ENCODE results near the gene GNAZ. TPM values are rescaled to one million over a fixed set of nuclear protein-coding genes. Genes with fewer than 3 reads are reported as not detected.

The GNAZ gene
- total RNA-seq, 8 experiments from 2014 or later, result 3.5 to 47.0 (median 35.9) TPM

GRCh38 chr22:23152238-23153114 is 82.2 kb downstream of the GNAZ start:
- H3K4me3 ChIP-seq, result no peak overlapping the region
- H3K4me1 ChIP-seq (replicated peaks in 1 of 2), result peaks cover 16 to 25% of the 10 kb centered on the region in 2 donors
- in situ Hi-C loops (cut with MboI; ENCODE audit: low pct_unique_long_range_greater_than_20kb in 2 of 9, low sequenced_read_pairs in 9 of 9, unreplicated experiment in 9 of 9), result loop anchor here in 1 of 9 experiments (25.0 kb wide), 1 partner anchor 235 kb away; no protein-coding TSS in a partner anchor
- no peak for ATAC-seq (replicated peaks in 6 of 8)
- 53 to 100% (median 83%) methylated on average over 2 to 6 of the region's 19 CpGs for WGBS, 10 experiments
- peak overlapping the region; percentile 33 to 64 for H3K27ac ChIP-seq

- no peak for ATAC-seq (replicated peaks in 6 of 8)
- in situ Hi-C loops (cut with MboI; ENCODE audit: low pct_unique_long_range_greater_than_20kb in 2 of 9, low sequenced_read_pairs in 9 of 9, unreplicated experiment in 9 of 9), result loop anchor here in 1 of 9 experiments (25.0 kb wide), 1 partner anchor 233 kb away; no protein-coding TSS in a partner anchor
Measured at GRCh38 chr22:23153994-23154393, 83.7 kb downstream of the GNAZ start.

GRCh38 chr22:23154461-23154860 is 84.1 kb downstream of the GNAZ start:
- H3K4me3 ChIP-seq, result no peak overlapping the region
- H3K27ac ChIP-seq, result peak overlapping the region; percentile 47 to 55
- H3K4me1 ChIP-seq (replicated peaks in 1 of 2), result peaks cover 10 to 22% of the 10 kb centered on the region in 2 donors
- peak in 3 of 8 experiments; percentile 19 to 35 (median 21) for ATAC-seq (replicated peaks in 6 of 8)
- 33 to 100% (median 98%) methylated on average over 1 to 4 of the region's 5 CpGs; no CpG with 5 or more reads in 2 of the 10 experiments for WGBS, 10 experiments
- in situ Hi-C loops (cut with MboI; ENCODE audit: low pct_unique_long_range_greater_than_20kb in 2 of 9, low sequenced_read_pairs in 9 of 9, unreplicated experiment in 9 of 9), result loop anchor here in 1 of 9 experiments (25.0 kb wide), 1 partner anchor 233 kb away; no protein-coding TSS in a partner anchor

More at GRCh38 chr22:23153994-23154393, 83.7 kb downstream of the GNAZ start:
- 66 to 80% (median 80%) methylated on average over 1 to 2 of the region's 7 CpGs; no CpG with 5 or more reads in 7 of the 10 experiments for WGBS, 10 experiments
- H3K4me3 ChIP-seq, result no peak overlapping the region
- peak overlapping the region; percentile 47 to 55 for H3K27ac ChIP-seq
- peaks cover 13 to 25% of the 10 kb centered on the region in 2 donors for H3K4me1 ChIP-seq (replicated peaks in 1 of 2)

- Histone ChIP-seq H3K4me3 (no peak overlapping the region), H3K4me1 (replicated peaks in 1 of 2) (peaks cover 3 to 15% of the 10 kb centered on the region in 2 donors), H3K27ac (peak overlapping the region; percentile 47 to 55)
- in situ Hi-C loops (cut with MboI; ENCODE audit: low pct_unique_long_range_greater_than_20kb in 2 of 9, low sequenced_read_pairs in 9 of 9, unreplicated experiment in 9 of 9), result loop anchor here in 1 of 9 experiments (25.0 kb wide), 1 partner anchor 232 kb away; no protein-coding TSS in a partner anchor
- WGBS, 10 experiments, result 90 to 100% (median 96%) methylated on average over 1 to 3 of the region's 3 CpGs; no CpG with 5 or more reads in 4 of the 10 experiments
- no peak for ATAC-seq (replicated peaks in 6 of 8)
Measured at GRCh38 chr22:23155143-23155542, 84.8 kb downstream of the GNAZ start.

DNA sequence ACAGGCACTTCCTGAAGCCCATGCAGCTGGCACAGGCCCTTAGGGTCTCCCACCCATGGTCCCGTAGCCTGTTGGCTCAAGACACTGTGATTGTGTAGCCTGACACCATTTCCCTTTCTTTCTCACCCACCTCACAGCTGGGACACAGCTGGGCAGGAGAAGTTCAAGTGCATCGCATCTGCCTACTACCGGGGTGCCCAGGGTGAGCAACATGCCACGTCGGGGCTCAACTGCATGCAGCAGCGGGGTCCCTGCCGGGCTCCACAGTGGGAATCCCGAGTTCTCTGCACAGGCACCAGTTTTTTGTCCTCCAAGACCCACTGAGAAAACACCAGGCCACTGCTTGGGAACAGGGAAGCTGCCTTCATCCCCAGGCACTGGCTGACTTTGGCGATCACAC is 85.5 kb downstream of the GNAZ start:
- ATAC-seq (replicated peaks in 6 of 8), result no peak
- Histone ChIP-seq H3K4me1 (replicated peaks in 1 of 2) (peaks cover 0 to 11% of the 10 kb centered on the region in 2 donors), H3K27ac (peak overlapping the region in 1 of 2 donors; percentile 51), H3K4me3 (no peak overlapping the region)
- in situ Hi-C loops (cut with MboI; ENCODE audit: low pct_unique_long_range_greater_than_20kb in 2 of 9, low sequenced_read_pairs in 9 of 9, unreplicated experiment in 9 of 9), result loop anchor here in 1 of 9 experiments (25.0 kb wide), 1 partner anchor 231 kb away; no protein-coding TSS in a partner anchor
- WGBS, 10 experiments, result 71 to 100% (median 83%) methylated on average over 1 to 6 of the region's 9 CpGs; no CpG with 5 or more reads in 3 of the 10 experiments

- Histone ChIP-seq H3K27ac (peak overlapping the region in 1 of 2 donors; percentile 30), H3K4me3 (no peak overlapping the region), H3K4me1 (replicated peaks in 1 of 2) (peaks cover 0 to 11% of the 10 kb centered on the region in 2 donors)
- in situ Hi-C loops (cut with MboI; ENCODE audit: low pct_unique_long_range_greater_than_20kb in 2 of 9, low sequenced_read_pairs in 9 of 9, unreplicated experiment in 9 of 9), result loop anchor here in 1 of 9 experiments (25.0 kb wide), 1 partner anchor 231 kb away; no protein-coding TSS in a partner anchor
- WGBS, 10 experiments, result 60 to 100% (median 100%) methylated on average over 1 of the region's 8 CpGs; no CpG with 5 or more reads in 6 of the 10 experiments
- ATAC-seq (replicated peaks in 6 of 8), result peak in 2 of 8 experiments; percentile 13 to 17
Measured at GRCh38 chr22:23156286-23156685, 86.0 kb downstream of the GNAZ start.

- 40 to 100% (median 90%) methylated on average over 1 to 7 of the region's 22 CpGs; no CpG with 5 or more reads in 1 of the 10 experiments for WGBS, 10 experiments
- H3K27ac ChIP-seq, result peak overlapping the region; percentile 54 to 69
- in situ Hi-C loops (cut with MboI; ENCODE audit: low pct_unique_long_range_greater_than_20kb in 2 of 9, low sequenced_read_pairs in 9 of 9, unreplicated experiment in 9 of 9), result loop anchor here in 1 of 9 experiments (25.0 kb wide), 1 partner anchor 229 kb away; no protein-coding TSS in a partner anchor
- peaks cover 0 to 11% of the 10 kb centered on the region in 2 donors for H3K4me1 ChIP-seq (replicated peaks in 1 of 2)
- no peak overlapping the region for H3K4me3 ChIP-seq
- ATAC-seq (replicated peaks in 6 of 8), result no peak
Measured at GRCh38 chr22:23157560-23158515, 87.5 kb downstream of the GNAZ start.

DNA sequence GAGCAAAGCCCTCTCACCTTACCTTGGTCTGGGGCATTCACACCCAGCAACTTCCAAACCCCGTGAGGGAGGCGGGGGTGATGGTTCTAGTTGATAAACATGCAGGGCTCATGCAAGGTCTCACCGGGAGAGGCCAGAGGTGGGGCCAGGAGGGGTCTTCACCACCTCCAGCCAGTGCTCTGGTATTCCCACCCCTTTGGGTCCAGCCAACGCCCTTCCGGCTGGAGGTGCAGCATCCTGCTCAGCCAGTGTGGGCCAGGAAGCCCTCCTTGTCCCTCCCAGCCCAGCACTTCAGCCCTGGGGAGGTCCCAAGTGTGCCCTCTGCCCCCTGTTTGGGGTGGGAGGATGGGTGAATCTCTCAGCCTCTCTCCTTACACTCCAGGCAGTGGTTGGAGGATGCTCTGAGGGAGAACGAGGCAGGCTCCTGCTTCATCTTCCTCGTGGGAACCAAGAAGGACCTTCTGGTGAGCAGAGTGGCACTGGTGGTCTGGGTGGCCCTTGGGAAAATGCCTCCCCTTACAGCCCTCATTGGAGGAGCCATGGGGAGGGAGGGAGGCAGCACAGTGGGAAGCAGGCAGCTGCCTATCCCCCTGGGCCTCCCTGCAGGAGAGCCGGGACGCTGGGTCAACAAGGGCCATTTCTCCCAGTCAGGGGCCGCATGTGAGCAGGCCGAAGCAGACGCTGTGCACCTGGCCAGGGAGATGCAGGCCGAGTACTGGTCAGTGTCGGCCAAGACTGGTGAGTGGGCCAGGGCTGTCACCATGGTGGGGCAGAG is 88.4 kb downstream of the GNAZ start:
- WGBS, 10 experiments, result 17 to 100% (median 76%) methylated on average over 1 to 2 of the region's 14 CpGs; no CpG with 5 or more reads in 6 of the 10 experiments
- in situ Hi-C loops (cut with MboI; ENCODE audit: low pct_unique_long_range_greater_than_20kb in 2 of 9, low sequenced_read_pairs in 9 of 9, unreplicated experiment in 9 of 9), result loop anchor here in 1 of 9 experiments (25.0 kb wide), 1 partner anchor 229 kb away; no protein-coding TSS in a partner anchor

DNA sequence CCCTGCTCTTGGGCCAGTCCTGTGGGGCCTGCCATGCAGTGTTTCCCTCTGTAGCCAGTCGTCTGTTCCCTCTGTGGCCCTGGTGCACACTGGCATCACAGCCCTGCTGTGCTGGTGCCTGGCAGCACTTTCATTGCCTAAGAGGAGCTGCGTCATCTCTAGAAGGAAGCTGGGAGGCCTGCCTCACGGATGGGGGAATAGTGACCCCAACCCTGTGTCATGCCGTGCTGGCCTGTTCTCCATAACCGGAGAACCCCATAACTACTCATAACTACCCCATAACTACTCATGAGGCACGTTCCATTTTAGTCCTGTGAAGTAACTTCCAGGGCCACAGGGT is 88.9 kb downstream of the GNAZ start:
- in situ Hi-C loops (cut with MboI; ENCODE audit: low pct_unique_long_range_greater_than_20kb in 2 of 9, low sequenced_read_pairs in 9 of 9, unreplicated experiment in 9 of 9), result loop anchor here in 1 of 9 experiments (25.0 kb wide), 1 partner anchor 228 kb away; no protein-coding TSS in a partner anchor
- H3K27ac ChIP-seq, result peak overlapping the region in 1 of 2 donors; percentile 69
- H3K4me1 ChIP-seq (replicated peaks in 1 of 2), result peaks cover 6% of the 10 kb centered on the region in 2 donors
- ATAC-seq (replicated peaks in 6 of 8), result no peak
- WGBS, 10 experiments, result 90% methylated on average over 2 of the region's 6 CpGs; no CpG with 5 or more reads in 9 of the 10 experiments
- no peak overlapping the region for H3K4me3 ChIP-seq

More for the DNA sequence above, 88.4 kb downstream of the GNAZ start:
- Histone ChIP-seq H3K4me1 (replicated peaks in 1 of 2) (peaks cover 0 to 11% of the 10 kb centered on the region in 2 donors), H3K27ac (peak overlapping the region; percentile 26 to 69), H3K4me3 (no peak overlapping the region)
- peak in 1 of 8 experiments; percentile 7 for ATAC-seq (replicated peaks in 6 of 8)

DNA sequence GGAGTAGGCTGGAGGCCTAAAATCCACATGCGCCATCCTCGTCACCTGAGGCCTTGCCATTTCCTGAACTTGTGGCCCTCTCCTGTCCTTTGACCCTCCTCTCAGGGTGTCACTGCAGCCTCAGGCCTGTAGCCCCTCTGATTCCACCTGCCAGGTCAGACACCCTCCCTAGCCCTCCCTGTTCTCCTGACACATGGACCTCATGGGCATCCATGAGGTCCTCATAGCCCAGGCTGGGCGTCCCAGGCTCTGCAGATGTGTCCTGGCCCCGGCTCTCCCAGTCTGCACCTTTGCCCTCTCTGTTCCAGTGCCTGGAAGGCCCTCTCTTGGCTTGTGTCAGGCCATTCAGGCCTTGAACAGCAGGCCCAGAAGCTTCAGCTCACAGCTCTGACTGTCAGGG is 90.7 kb downstream of the GNAZ start:
- H3K4me3 ChIP-seq, result no peak overlapping the region
- H3K4me1 ChIP-seq (replicated peaks in 1 of 2), result peaks cover 2 to 10% of the 10 kb centered on the region in 2 donors
- peak overlapping the region; percentile 44 to 46 for H3K27ac ChIP-seq
- ATAC-seq (replicated peaks in 6 of 8), result peak in 1 of 8 experiments; percentile 15
- 67 to 92% (median 87%) methylated on average over 1 to 3 of the region's 4 CpGs; no CpG with 5 or more reads in 7 of the 10 experiments for WGBS, 10 experiments
- in situ Hi-C loops (cut with MboI; ENCODE audit: low pct_unique_long_range_greater_than_20kb in 2 of 9, low sequenced_read_pairs in 9 of 9, unreplicated experiment in 9 of 9), result loop anchor here in 1 of 9 experiments (25.0 kb wide), 1 partner anchor 226 kb away; no protein-coding TSS in a partner anchor

- H3K4me1 ChIP-seq (replicated peaks in 1 of 2), result peaks cover 6 to 13% of the 10 kb centered on the region in 2 donors
- WGBS, 10 experiments, result 40 to 72% methylated on average over 1 to 3 of the region's 13 CpGs; no CpG with 5 or more reads in 8 of the 10 experiments
- peak overlapping the region in 1 of 2 donors; percentile 44 for H3K27ac ChIP-seq
- H3K4me3 ChIP-seq, result no peak overlapping the region
- peak in 1 of 8 experiments; percentile 11 for ATAC-seq (replicated peaks in 6 of 8)
- in situ Hi-C loops (cut with MboI; ENCODE audit: low pct_unique_long_range_greater_than_20kb in 2 of 9, low sequenced_read_pairs in 9 of 9, unreplicated experiment in 9 of 9), result loop anchor here in 1 of 9 experiments (25.0 kb wide), 1 partner anchor 226 kb away; no protein-coding TSS in a partner anchor
Measured at GRCh38 chr22:23161574-23161973, 91.3 kb downstream of the GNAZ start.
